ENCODE results near the gene MAPT.

The MAPT gene

GRCh38 chr17:45848405-45848804 lies 45.9 kb upstream of the MAPT start:
- Histone ChIP-seq H3K9me3 (ENCODE audit: control insufficient read depth, low read length) (no peaks in the 10 kb centered on the region), H3K14ac (ENCODE audit: low read length in 2 of 2) (no peak overlapping the region), H4K91ac (ENCODE audit: low read length) (no peak overlapping the region), H2BK120ac (ENCODE audit: low read depth, low read length) (no peak overlapping the region), H3K4me1 (ENCODE audit: control insufficient read depth, insufficient read depth, low read depth, low read length) (no peaks in the 10 kb centered on the region), H3K79me1 (replicated peaks; ENCODE audit: low read length, poor library complexity, severe bottlenecking) (no peaks in the 10 kb centered on the region), H2BK5ac (ENCODE audit: low read depth, low read length, poor library complexity, severe bottlenecking) (no peak overlapping the region), H4K8ac (ENCODE audit: low read length) (no peak overlapping the region), H3K9ac (ENCODE audit: low read length) (no peak overlapping the region), H3K27me3 (ENCODE audit: control insufficient read depth in 1 of 2, insufficient read depth in 1 of 2, low read length in 2 of 2) (peaks cover 35 to 69% of the 10 kb centered on the region in 2 experiments), H3K4ac (ENCODE audit: low read depth in 1 of 2, low read length in 2 of 2) (no peak overlapping the region), H2AFZ (ENCODE audit: low read depth, low read length) (no peak overlapping the region), H2BK15ac (ENCODE audit: low read depth, poor library complexity, severe bottlenecking) (no peak overlapping the region), H3K4me2 (ENCODE audit: low read length, poor library complexity, severe bottlenecking) (no peak overlapping the region), H2AK5ac (ENCODE audit: low read length, severe bottlenecking) (no peak overlapping the region), H3K4me3 (ENCODE audit: insufficient read depth in 1 of 2, low read depth in 1 of 2, low read length in 2 of 2) (no peak overlapping the region), H3K27ac (ENCODE audit: low read length, poor library complexity, severe bottlenecking) (no peak overlapping the region), H3K18ac (ENCODE audit: low read depth in 1 of 2, low read length in 2 of 2) (no peak overlapping the region), H2BK12ac (ENCODE audit: low read length in 2 of 2) (no peak overlapping the region), H3K36me3 (ENCODE audit: control insufficient read depth in 1 of 2, insufficient read depth in 2 of 2, low read depth in 1 of 2, low read length in 2 of 2) (no peaks in the 10 kb centered on the region), H3K23ac (ENCODE audit: low read length in 2 of 2) (no peak overlapping the region)
- no peak for DNase-seq
- WGBS = 77% methylated on average over 9 of the region's 9 CpGs

DNA sequence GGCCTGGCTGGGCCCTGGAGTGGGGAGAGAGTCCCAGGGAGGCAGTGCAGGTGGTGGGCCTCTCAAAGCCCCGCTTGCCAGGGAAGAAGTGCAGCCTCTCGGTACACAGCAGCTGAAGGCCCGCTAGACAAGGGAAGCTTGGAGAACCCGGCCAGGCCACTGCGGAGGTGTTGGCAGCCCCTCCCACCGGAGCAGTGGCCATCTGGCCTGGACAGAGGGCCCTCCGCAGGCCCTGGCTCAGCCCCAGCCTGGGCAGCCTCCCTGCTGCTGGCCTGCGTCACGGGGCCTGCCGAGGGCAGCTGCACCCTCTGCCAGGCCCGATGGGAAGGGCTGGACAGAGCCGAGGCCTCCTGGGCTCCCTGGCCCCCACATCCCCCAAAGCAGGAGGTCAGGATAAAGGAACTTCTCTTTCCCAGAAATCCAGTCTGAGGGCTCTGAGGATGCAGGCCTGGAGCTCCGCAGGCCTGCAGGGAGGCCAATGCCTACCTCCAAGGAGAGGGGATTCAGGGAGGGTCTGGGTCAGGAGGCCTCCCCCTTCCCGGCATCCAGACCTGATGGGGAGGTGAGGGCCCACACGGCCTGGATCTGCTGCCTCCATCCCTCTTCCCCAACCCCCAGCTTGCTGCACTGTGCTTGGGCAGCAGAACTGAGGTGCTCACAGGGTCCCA lies 45.4 kb upstream of the MAPT start:
- H3K36me3 ChIP-seq (ENCODE audit: control insufficient read depth in 1 of 2, insufficient read depth in 2 of 2, low read depth in 1 of 2, low read length in 2 of 2) = no peaks in the 10 kb centered on the region
- no peaks in the 10 kb centered on the region for H3K79me1 ChIP-seq (replicated peaks; ENCODE audit: low read length, poor library complexity, severe bottlenecking)
- no peak overlapping the region for H3K18ac ChIP-seq (ENCODE audit: low read depth in 1 of 2, low read length in 2 of 2)
- no peak overlapping the region for H3K23ac ChIP-seq (ENCODE audit: low read length in 2 of 2)
- no peak overlapping the region for H3K4me3 ChIP-seq (ENCODE audit: insufficient read depth in 1 of 2, low read depth in 1 of 2, low read length in 2 of 2)
- H2BK15ac ChIP-seq (ENCODE audit: low read depth, poor library complexity, severe bottlenecking) = no peak overlapping the region
- no peaks in the 10 kb centered on the region for H3K4me1 ChIP-seq (ENCODE audit: control insufficient read depth, insufficient read depth, low read depth, low read length)
- H3K27me3 ChIP-seq (ENCODE audit: control insufficient read depth in 1 of 2, insufficient read depth in 1 of 2, low read length in 2 of 2) = peaks cover 29 to 69% of the 10 kb centered on the region in 2 experiments
- H4K8ac ChIP-seq (ENCODE audit: low read length) = no peak overlapping the region
- H2AFZ ChIP-seq (ENCODE audit: low read depth, low read length) = no peak overlapping the region
- no peak overlapping the region for H3K4ac ChIP-seq (ENCODE audit: low read depth in 1 of 2, low read length in 2 of 2)
- H3K4me2 ChIP-seq (ENCODE audit: low read length, poor library complexity, severe bottlenecking) = no peak overlapping the region
- no peak overlapping the region for H2BK120ac ChIP-seq (ENCODE audit: low read depth, low read length)
- no peak overlapping the region for H3K14ac ChIP-seq (ENCODE audit: low read length in 2 of 2)
- H2BK5ac ChIP-seq (ENCODE audit: low read depth, low read length, poor library complexity, severe bottlenecking) = no peak overlapping the region
- no peak overlapping the region for H3K27ac ChIP-seq (ENCODE audit: low read length, poor library complexity, severe bottlenecking)
- H3K9ac ChIP-seq (ENCODE audit: low read length) = no peak overlapping the region
- no peak overlapping the region for H4K91ac ChIP-seq (ENCODE audit: low read length)
- no peak for DNase-seq
- no peak overlapping the region for H2BK12ac ChIP-seq (ENCODE audit: low read length in 2 of 2)
- WGBS = 87% methylated on average over 13 of the region's 15 CpGs
- no peak overlapping the region for H2AK5ac ChIP-seq (ENCODE audit: low read length, severe bottlenecking)
- H3K9me3 ChIP-seq (ENCODE audit: control insufficient read depth, low read length) = no peaks in the 10 kb centered on the region

DNA sequence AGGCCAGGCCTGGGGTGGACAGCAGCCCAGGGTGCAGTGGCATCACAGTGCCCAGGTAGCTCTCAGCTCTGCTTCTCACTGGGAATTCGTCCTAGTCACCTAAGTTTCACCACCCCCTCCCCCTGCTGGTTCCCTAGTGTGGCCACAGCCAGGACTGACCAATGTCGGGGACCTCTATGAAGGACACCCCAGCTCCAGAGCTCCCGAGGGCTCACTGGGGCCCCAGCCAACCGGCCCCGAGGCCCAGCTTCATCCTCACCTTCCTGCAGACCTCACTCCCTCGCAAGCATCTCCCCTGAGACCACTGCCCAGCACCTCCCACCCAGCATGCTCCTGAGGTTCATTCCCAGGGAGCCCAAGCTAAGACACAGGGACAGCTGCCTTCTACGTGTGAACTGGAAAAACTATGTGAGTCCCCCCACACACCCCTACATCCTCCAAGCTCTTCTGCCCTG lies 44.8 kb upstream of the MAPT start:
- Histone ChIP-seq H3K4ac (ENCODE audit: low read depth in 1 of 2, low read length in 2 of 2) (no peak overlapping the region), H3K36me3 (ENCODE audit: control insufficient read depth in 1 of 2, insufficient read depth in 2 of 2, low read depth in 1 of 2, low read length in 2 of 2) (no peaks in the 10 kb centered on the region), H3K27me3 (ENCODE audit: control insufficient read depth in 1 of 2, insufficient read depth in 1 of 2, low read length in 2 of 2) (peaks cover 31 to 69% of the 10 kb centered on the region in 2 experiments), H3K9me3 (ENCODE audit: control insufficient read depth, low read length) (no peaks in the 10 kb centered on the region), H2BK5ac (ENCODE audit: low read depth, low read length, poor library complexity, severe bottlenecking) (no peak overlapping the region), H3K79me1 (replicated peaks; ENCODE audit: low read length, poor library complexity, severe bottlenecking) (no peaks in the 10 kb centered on the region), H3K9ac (ENCODE audit: low read length) (no peak overlapping the region), H3K4me3 (ENCODE audit: insufficient read depth in 1 of 2, low read depth in 1 of 2, low read length in 2 of 2) (no peak overlapping the region), H2BK12ac (ENCODE audit: low read length in 2 of 2) (no peak overlapping the region), H4K8ac (ENCODE audit: low read length) (no peak overlapping the region), H2BK120ac (ENCODE audit: low read depth, low read length) (no peak overlapping the region), H3K23ac (ENCODE audit: low read length in 2 of 2) (no peak overlapping the region), H2AK5ac (ENCODE audit: low read length, severe bottlenecking) (no peak overlapping the region), H3K14ac (ENCODE audit: low read length in 2 of 2) (no peak overlapping the region), H2BK15ac (ENCODE audit: low read depth, poor library complexity, severe bottlenecking) (no peak overlapping the region), H3K4me1 (ENCODE audit: control insufficient read depth, insufficient read depth, low read depth, low read length) (no peaks in the 10 kb centered on the region), H3K4me2 (ENCODE audit: low read length, poor library complexity, severe bottlenecking) (no peak overlapping the region), H3K18ac (ENCODE audit: low read depth in 1 of 2, low read length in 2 of 2) (no peak overlapping the region), H2AFZ (ENCODE audit: low read depth, low read length) (no peak overlapping the region), H3K27ac (ENCODE audit: low read length, poor library complexity, severe bottlenecking) (no peak overlapping the region), H4K91ac (ENCODE audit: low read length) (no peak overlapping the region)
- no peak for DNase-seq
- WGBS = 75% methylated on average over 6 of the region's 7 CpGs

DNA sequence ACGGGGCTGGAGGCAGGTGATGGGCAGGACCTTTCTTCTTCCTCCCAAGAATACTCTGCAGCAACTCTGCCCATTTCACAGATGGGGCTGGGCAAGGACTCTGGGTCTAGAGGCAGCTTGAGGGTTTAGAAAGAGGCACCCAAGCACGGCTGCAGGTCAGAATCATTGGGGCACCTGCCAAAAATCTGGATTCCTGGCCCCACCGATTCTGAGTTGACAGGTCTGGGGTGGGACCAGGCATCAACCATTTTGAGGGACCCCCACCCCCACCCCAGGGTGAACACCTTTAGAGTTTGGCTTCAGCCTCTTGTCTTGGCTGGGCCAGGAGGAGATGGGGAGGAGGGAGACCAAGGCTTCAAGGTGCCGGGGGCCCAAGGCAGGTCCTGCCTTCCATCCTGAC lies 44.3 kb upstream of the MAPT start:
- H3K9ac ChIP-seq (ENCODE audit: low read length) = no peak overlapping the region
- no peak overlapping the region for H2BK5ac ChIP-seq (ENCODE audit: low read depth, low read length, poor library complexity, severe bottlenecking)
- no peak overlapping the region for H3K23ac ChIP-seq (ENCODE audit: low read length in 2 of 2)
- DNase-seq = no peak
- H2BK15ac ChIP-seq (ENCODE audit: low read depth, poor library complexity, severe bottlenecking) = no peak overlapping the region
- no peaks in the 10 kb centered on the region for H3K79me1 ChIP-seq (replicated peaks; ENCODE audit: low read length, poor library complexity, severe bottlenecking)
- H3K14ac ChIP-seq (ENCODE audit: low read length in 2 of 2) = no peak overlapping the region
- no peak overlapping the region for H3K4me2 ChIP-seq (ENCODE audit: low read length, poor library complexity, severe bottlenecking)
- H3K4me3 ChIP-seq (ENCODE audit: insufficient read depth in 1 of 2, low read depth in 1 of 2, low read length in 2 of 2) = no peak overlapping the region
- no peak overlapping the region for H4K91ac ChIP-seq (ENCODE audit: low read length)
- no peak overlapping the region for H3K18ac ChIP-seq (ENCODE audit: low read depth in 1 of 2, low read length in 2 of 2)
- no peak overlapping the region for H2AK5ac ChIP-seq (ENCODE audit: low read length, severe bottlenecking)
- peaks cover 28 to 69% of the 10 kb centered on the region in 2 experiments for H3K27me3 ChIP-seq (ENCODE audit: control insufficient read depth in 1 of 2, insufficient read depth in 1 of 2, low read length in 2 of 2)
- no peak overlapping the region for H3K4ac ChIP-seq (ENCODE audit: low read depth in 1 of 2, low read length in 2 of 2)
- H4K8ac ChIP-seq (ENCODE audit: low read length) = no peak overlapping the region
- WGBS = 84% methylated on average over 4 of the region's 4 CpGs
- H3K27ac ChIP-seq (ENCODE audit: low read length, poor library complexity, severe bottlenecking) = no peak overlapping the region
- no peaks in the 10 kb centered on the region for H3K36me3 ChIP-seq (ENCODE audit: control insufficient read depth in 1 of 2, insufficient read depth in 2 of 2, low read depth in 1 of 2, low read length in 2 of 2)
- no peaks in the 10 kb centered on the region for H3K4me1 ChIP-seq (ENCODE audit: control insufficient read depth, insufficient read depth, low read depth, low read length)
- no peak overlapping the region for H2BK12ac ChIP-seq (ENCODE audit: low read length in 2 of 2)
- H2BK120ac ChIP-seq (ENCODE audit: low read depth, low read length) = no peak overlapping the region
- H3K9me3 ChIP-seq (ENCODE audit: control insufficient read depth, low read length) = no peaks in the 10 kb centered on the region
- H2AFZ ChIP-seq (ENCODE audit: low read depth, low read length) = no peak overlapping the region
